GM21619 (cell line): ENCODE data around the gene NSG2.
"Not testable (repeated sequence)": the region's sequence is repeated elsewhere in the genome, so short reads cannot be mapped to it uniquely, and the experiment has no call there.

Experiments used
- ATAC-seq: cut with Tn5 transposase; IDR thresholded peaks from one replicate; pipeline ENCODE4 v1.9.1; 2021; ENCODE audit not compliant: unreplicated experiment

The NSG2 gene

GRCh38 chr5:174098694-174099093, 53.2 kb downstream of the NSG2 start:
- no peak for ATAC-seq

GRCh38 chr5:174100490-174100889, 55.0 kb downstream of the NSG2 start:
- ATAC-seq, result no peak

GRCh38 chr5:174101195-174101730, 55.8 kb downstream of the NSG2 start:
- ATAC-seq, result no peak

GRCh38 chr5:174102574-174102973, 57.1 kb downstream of the NSG2 start:
- not testable (repeated sequence) for ATAC-seq

GRCh38 chr5:174106997-174107655, 61.6 kb downstream of the NSG2 start:
- ATAC-seq, result no peak

GRCh38 chr5:174108745-174109144, 63.2 kb downstream of the NSG2 start:
- ATAC-seq, result no peak

GRCh38 chr5:174109698-174110260, 64.3 kb downstream of the NSG2 start:
- ATAC-seq, result no peak

- no peak for ATAC-seq
These were observed 64.8 kb downstream of the NSG2 start for GRCh38 chr5:174110310-174110709.

GRCh38 chr5:174111287-174111973, 65.9 kb downstream of the NSG2 start:
- ATAC-seq, result no peak

- ATAC-seq, result no peak
These were observed 69.7 kb downstream of the NSG2 start for GRCh38 chr5:174115226-174115625.

GRCh38 chr5:174118823-174119467, 73.4 kb downstream of the NSG2 start:
- ATAC-seq, result no peak

GRCh38 chr5:174119468-174119881, 74.0 kb downstream of the NSG2 start:
- ATAC-seq, result no peak

- no peak for ATAC-seq
These were observed 75.0 kb downstream of the NSG2 start for GRCh38 chr5:174120401-174121005.

- no peak for ATAC-seq
These were observed 89.0 kb downstream of the NSG2 start for GRCh38 chr5:174134545-174134944.

- ATAC-seq, result no peak
These were observed 94.1 kb downstream of the NSG2 start for GRCh38 chr5:174139623-174140022.

- ATAC-seq, result no peak
These were observed 95.0 kb downstream of the NSG2 start for GRCh38 chr5:174140452-174141020.

- ATAC-seq, result no peak
These were observed 95.9 kb downstream of the NSG2 start for GRCh38 chr5:174141398-174141797.

- no peak for ATAC-seq
These were observed 99.6 kb downstream of the NSG2 start for GRCh38 chr5:174145091-174145490.

- no peak for ATAC-seq
These were observed 100.3 kb downstream of the NSG2 start for GRCh38 chr5:174145821-174146220.

- ATAC-seq, result no peak
These were observed 101.0 kb downstream of the NSG2 start for GRCh38 chr5:174146556-174146955.

- not testable (repeated sequence) for ATAC-seq
These were observed 101.5 kb downstream of the NSG2 start for GRCh38 chr5:174147012-174147411.
